C1 segment of cervical spinal cord (tissue), 14 donors: ENCODE measurements around the gene NAA40.

Experiments
- DNase-seq, 14 donors: peaks; one replicate each; lab custom pipeline; 2025; lab: John Stamatoyannopoulos, UW

The NAA40 gene

DNA sequence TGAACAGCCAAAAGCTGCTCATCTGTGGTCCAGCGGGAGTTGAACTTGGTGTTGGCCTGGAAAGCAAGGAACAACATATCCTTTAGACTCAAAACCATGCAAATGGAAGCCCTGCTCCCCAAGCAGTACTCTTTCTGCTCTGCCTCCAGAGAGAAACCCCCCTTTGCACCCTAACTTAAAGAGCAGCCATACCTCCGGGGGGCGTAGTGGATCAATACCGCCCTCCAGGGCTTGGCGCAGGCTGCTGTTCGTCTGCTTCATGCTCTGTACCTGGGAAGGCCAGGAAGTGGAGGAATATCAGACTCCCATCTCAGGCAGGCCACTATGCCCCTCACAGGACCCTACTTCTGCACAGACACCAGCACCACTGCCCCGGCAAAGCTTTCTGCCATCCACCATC is 26.1 kb upstream of the NAA40 start:
- DNase-seq: no peak

GRCh38 chr11:63913866-63914830 is 24.7 kb upstream of the NAA40 start:
- no peak for DNase-seq

DNA sequence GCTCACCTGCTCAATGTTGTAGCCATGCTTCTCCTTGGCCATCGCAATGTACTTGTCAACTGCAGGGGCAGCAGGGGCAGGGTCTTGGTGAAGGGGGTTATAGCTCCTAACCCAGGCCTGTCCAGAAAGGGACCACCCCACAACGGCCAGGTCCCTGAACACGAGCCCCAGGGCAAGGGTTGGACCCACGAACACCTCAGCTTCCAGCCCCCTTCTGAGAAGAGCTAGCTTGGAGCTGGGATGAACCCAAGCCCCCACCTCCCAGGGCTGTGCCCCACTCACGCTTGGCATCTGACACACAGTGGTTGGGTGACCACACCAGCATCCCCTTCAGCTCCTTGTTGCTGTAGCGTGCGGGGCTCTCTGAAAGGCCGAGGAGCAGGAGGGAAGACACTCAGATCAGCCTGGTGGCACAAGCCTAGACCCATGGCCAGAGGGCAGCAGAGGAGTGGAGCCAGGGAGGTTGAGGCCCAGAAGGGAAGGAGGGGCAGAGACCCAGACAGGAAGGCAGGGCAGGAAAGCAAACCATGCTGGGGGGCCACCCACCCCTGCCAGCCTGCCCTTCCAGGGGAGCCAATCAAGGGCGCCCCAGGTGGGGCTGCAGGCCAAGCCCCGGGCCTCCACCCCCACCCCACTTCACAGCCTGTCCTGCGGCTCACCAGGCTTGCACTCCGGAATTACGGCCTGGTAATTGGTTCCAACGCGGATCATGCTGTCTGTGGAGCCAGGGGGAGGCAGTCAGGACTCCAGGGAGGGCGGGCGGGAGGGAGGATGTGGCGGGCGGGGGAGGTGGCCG is 23.7 kb upstream of the NAA40 start:
- DNase-seq: peak in 1 of 14 donors; percentile 41

DNA sequence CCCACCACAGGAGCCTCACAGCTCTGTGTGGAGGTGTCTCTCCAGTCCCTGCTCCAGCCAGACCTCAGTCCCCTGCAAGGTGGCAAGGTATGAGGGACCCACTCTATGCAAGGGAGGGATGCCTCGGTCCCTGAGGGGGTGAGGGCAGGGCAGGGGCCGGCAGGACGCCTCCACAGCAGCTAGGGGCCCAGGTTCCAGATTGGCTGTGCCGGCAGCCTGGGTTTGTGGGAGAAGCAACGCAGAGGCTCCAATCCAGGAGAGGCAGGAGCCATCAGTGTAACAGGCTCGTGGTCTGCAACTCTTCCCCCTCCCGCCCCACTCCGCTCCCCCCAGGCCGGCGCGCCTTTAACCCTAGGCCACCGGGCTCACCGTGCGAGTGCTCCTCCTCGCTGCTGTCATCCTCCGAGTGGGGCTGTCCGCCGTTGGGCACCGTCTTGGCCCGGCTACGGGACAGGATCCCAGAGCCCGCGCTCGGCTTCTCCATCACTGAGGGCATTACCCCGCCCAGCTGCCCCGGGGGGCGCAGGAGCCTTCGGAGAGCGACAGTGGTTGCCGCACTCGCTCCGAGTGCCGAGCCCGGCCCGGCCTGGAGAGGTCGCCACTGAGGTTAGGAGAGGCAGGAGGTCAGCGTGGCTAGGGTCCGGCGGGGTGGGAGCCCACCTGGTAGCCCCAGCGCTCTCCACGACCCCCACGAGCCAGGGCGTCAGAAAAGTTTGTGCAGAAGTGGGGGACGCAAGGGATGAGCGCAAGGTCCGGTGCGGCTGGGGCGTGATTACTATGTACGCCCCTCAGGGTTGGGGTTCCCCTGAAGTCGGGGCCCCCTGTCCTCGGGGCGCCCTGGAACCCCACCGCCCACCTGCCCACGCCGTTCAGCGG is 22.6 kb upstream of the NAA40 start:
- DNase-seq: peak in 6 of 14 donors; percentile 20 to 56 (median 40)

DNA sequence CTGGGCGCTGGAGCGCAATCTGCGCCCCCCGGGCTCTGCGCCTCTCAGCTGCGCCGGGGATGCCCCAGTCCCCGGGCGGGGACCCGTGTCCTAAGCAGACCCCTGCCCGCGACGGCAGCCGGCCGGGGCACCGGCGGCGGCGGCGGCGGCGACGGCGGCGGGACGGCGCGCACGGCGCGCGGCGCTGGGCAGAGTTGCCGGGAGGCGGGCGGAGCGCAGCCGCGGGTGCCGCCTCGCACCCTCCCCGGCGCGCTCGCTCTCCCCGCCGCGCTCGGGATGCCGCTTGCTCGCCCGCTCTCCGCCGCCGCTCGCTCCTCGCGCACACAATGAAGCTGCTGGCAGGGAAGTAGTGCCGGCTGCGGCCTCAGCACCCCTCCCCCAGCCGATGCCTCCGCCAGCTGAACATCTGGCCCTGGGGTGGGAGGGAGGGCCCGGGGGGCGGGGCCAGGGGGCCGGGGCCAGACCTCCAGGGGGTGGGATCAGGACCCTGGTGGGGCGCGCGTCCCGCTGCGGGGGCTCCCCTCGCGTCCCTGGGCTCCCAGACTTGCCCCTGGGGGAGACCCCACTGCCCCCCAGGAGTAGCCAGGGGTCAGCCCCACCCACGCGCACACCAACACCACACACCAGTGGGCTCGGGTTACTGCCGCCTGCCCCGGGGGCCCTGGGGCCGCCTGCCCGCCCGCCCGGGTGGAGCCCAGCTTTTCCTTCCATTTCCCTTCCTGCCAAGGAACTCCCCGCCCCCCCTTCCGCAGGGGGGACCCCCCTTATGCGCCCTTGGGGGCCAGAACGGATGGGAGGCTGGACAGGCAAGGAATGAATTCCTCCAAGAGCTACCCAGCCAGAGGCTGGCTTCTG is 21.7 kb upstream of the NAA40 start, which contains the start of gene RCOR2:
TSS of gene RCOR2 (minus strand) at position 328 of the 855 bp plus-strand sequence. CDS start 708 bp downstream, outside the sequence.
- peak in 12 of 14 donors; percentile 49 to 86 (median 72) for DNase-seq

GRCh38 chr11:63917692-63918506 is 20.9 kb upstream of the NAA40 start:
- peak in 11 of 14 donors; percentile 54 to 85 (median 72) for DNase-seq

- peak in 5 of 14 donors; percentile 47 to 63 (median 55) for DNase-seq
Observed at GRCh38 chr11:63918507-63919191, 20.2 kb upstream of the NAA40 start.

DNA sequence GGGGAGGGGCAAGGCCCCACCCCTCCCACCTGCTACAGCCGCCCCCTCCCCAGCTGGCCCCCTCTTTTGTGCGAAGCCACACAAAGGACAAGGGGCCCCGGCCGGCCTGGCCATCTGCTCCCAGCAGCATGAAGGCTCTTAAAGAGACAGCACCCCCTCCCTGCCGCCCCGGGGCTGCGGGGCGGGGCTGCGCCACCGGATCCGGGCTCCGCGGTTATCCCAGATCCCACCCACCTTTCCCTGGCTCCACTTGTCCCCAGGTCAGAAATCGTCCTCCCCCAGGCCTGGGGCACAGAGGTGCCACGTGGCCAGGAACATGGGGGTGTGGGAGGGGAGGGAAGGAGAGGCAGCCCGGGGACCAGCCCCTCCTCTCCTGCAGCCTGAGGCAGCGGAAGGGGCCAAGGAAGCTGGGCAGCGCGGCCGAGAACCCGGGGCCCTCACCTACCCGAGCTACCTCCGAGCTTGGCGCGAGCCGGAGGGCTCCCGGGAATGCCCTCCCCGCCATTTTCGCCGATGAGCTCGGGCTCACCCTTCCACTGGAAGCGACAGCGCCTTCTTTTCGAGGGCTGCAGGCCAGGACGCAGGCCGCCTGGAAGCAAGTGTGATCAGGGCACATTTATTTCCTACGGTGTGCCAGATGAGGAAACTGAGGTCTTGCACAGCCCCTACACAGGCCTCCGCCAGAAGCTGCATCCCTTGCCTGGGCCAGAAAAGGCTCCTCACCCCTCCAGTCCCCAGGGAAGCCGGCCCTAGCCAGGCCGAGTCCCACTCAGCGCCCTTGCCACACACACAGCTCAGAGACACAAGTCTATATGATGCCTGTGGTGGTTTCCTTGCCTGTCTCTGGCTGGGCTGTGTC is 19.3 kb upstream of the NAA40 start:
- peak in 11 of 14 donors; percentile 38 to 70 (median 60) for DNase-seq

DNA sequence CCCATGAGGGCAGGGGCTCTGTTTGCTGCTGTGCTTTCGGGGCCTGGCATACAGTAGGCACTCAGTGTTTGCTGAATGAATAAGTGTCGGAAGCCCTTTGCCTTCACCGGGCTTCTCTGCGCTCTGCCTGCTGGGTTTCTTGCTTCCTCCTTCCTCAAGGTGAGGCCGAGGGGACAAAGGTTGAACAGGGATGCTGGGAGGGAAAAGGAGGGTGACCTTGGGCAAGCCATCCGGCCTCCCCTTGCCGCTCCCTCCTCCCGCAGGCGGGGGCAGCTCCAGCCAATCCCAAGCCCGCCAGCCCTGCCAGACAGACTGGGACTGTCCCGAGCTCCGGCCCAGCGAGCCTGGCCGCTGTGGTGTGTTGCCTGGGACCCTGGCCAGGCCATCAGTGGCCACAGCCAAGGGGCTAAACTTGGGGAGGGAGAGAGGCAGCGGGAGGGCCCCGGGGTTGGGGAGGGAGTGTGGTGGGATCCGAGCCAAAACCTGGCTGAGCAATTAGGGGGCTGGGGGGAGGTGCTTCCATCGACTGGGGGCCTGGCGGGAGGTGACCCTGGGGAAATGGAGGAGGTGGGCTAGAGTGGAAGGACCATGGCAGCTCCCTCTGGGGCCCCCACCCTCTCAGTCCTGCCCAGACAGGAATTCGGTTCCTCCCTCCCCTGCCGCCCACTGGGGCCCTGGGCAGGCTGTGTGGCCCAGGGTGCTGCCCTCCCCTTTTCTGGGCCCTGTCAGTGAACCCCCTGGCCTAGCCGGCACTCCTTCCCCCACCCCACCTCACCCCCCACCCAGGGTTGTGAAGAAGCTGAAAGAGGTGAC is 18.5 kb upstream of the NAA40 start:
- DNase-seq: peak in 12 of 14 donors; percentile 36 to 81 (median 62)

- DNase-seq: no peak
Observed at GRCh38 chr11:63920939-63921417, 17.8 kb upstream of the NAA40 start.

- DNase-seq: no peak
Observed at GRCh38 chr11:63922673-63923192, 16.1 kb upstream of the NAA40 start.

- no peak for DNase-seq
Observed at GRCh38 chr11:63923319-63923718, 15.5 kb upstream of the NAA40 start.

GRCh38 chr11:63929616-63930015 is 9.2 kb upstream of the NAA40 start:
- DNase-seq: no peak

GRCh38 chr11:63931045-63931444 is 7.8 kb upstream of the NAA40 start:
- no peak for DNase-seq

GRCh38 chr11:63931876-63932275 is 6.9 kb upstream of the NAA40 start:
- no peak for DNase-seq

DNA sequence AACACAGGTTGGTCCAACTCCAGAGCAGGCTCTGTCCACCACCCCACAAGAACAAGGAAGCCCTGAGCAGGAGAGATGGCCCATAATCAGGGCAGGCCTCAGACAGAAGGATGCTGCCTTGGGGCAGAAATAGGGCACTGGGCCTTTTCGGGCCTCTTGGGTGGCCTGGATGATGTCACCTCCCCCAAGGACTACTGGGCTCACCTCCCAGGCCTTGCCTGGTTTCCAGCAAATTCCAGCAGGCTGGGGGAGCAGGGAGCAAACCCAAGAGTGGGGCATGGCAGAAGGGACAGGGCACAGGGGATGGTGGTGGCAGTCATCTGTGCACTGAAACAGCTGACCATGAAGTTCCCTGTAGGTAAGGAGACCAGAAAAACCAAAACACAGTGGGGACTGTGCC is 5.3 kb upstream of the NAA40 start:
- peak in 9 of 14 donors; percentile 12 to 75 (median 40) for DNase-seq
